GM12891 (cell line): ENCODE data around the gene PFN3.

Experiments
- DNase-seq: peaks from one replicate; pipeline ENCODE4 v3.0.0; 2011; ENCODE audit warnings: low spot score; ENCODE audit not compliant: insufficient read length
- FAIRE-seq: peaks from 2 replicates; lab custom pipeline; 2011; peaks lifted over from hg19 to GRCh38; lab: Jason Lieb, UNC
- PAX5 ChIP-seq: IDR thresholded peaks from 2 replicates; pipeline ENCODE4 v1.6.1; 2011; ENCODE audit warnings: low read length, moderate library complexity, mild to moderate bottlenecking; ENCODE audit not compliant: insufficient read depth, severe bottlenecking
- POLR2A ChIP-seq: IDR thresholded peaks from 2 replicates; pipeline ENCODE4 v1.6.1; 2011; ENCODE audit warnings: low read depth, low read length, control low read depth
- POLR2AphosphoS5 ChIP-seq: IDR thresholded peaks from 2 replicates; pipeline ENCODE4 v1.6.1; 2011; ENCODE audit warnings: low read depth, low read length, control low read depth
- POU2F2 ChIP-seq: IDR thresholded peaks from 2 replicates; pipeline ENCODE4 v1.6.1; 2011; ENCODE audit warnings: low read depth, mild to moderate bottlenecking, control low read depth, low read length, moderate library complexity
- SPI1 ChIP-seq: IDR thresholded peaks from 2 replicates; pipeline ENCODE4 v1.6.1; 2011; ENCODE audit warnings: low read depth, low read length, control low read depth
- TAF1 ChIP-seq: IDR thresholded peaks from 2 replicates; pipeline ENCODE4 v1.6.1; 2011; ENCODE audit warnings: low read depth, low read length, control low read depth

PFN3 gene

GRCh38 chr5:177359860-177360259, 40.6 kb downstream of the PFN3 start:
- TF ChIP-seq PAX5 (no peak), POLR2A (no peak), TAF1 (no peak), POLR2AphosphoS5 (no peak), SPI1 (no peak), POU2F2 (no peak)
- FAIRE-seq (peak; percentile 51), DNase-seq (no peak)

- DNase-seq (no peak), FAIRE-seq (no peak)
- TF ChIP-seq TAF1, result no peak
- no peak for TF ChIP-seq POLR2A
- no peak for TF ChIP-seq PAX5
- TF ChIP-seq SPI1, result no peak
- no peak for TF ChIP-seq POLR2AphosphoS5
- TF ChIP-seq POU2F2, result no peak
Measured at GRCh38 chr5:177359451-177359851, 41.0 kb downstream of the PFN3 start.

GRCh38 chr5:177358370-177358819, 42.1 kb downstream of the PFN3 start:
- no peak for FAIRE-seq
- TF ChIP-seq SPI1 (no peak), POLR2A (no peak), POLR2AphosphoS5 (no peak), TAF1 (no peak), PAX5 (no peak), POU2F2 (no peak)
- DNase-seq, result no peak

- DNase-seq (peak; percentile 87), FAIRE-seq (peak; percentile 99)
- TF ChIP-seq POU2F2 (no peak), POLR2A (peak; percentile 80), POLR2AphosphoS5 (peak; percentile 71), PAX5 (no peak), SPI1 (peak; percentile 96), TAF1 (0 out of 2 replicates have a peak, but pooled peaks have one; percentile 33)
Measured at GRCh38 chr5:177357459-177358351, 42.8 kb downstream of the PFN3 start, which contains the start of gene RGS14. Gene RGS14 (plus strand): TSS chr5:177357924. CDS start chr5:177358025, 101 bp downstream.

GRCh38 chr5:177357146-177357458, 43.4 kb downstream of the PFN3 start:
- FAIRE-seq (no peak), DNase-seq (no peak)
- TF ChIP-seq TAF1 (no peak), POU2F2 (no peak), POLR2A (no peak), SPI1 (no peak), PAX5 (no peak), POLR2AphosphoS5 (no peak)

- DNase-seq, result no peak
- TF ChIP-seq POLR2A (no peak), PAX5 (no peak), POLR2AphosphoS5 (no peak), POU2F2 (no peak), TAF1 (no peak), SPI1 (no peak)
- FAIRE-seq, result no peak
Measured at GRCh38 chr5:177356746-177357145, 43.7 kb downstream of the PFN3 start.

GRCh38 chr5:177355868-177356168, 44.6 kb downstream of the PFN3 start:
- DNase-seq (no peak), FAIRE-seq (peak; percentile 13)
- TF ChIP-seq SPI1, result no peak
- TF ChIP-seq POLR2AphosphoS5, result no peak
- TF ChIP-seq POLR2A, result no peak
- no peak for TF ChIP-seq PAX5
- TF ChIP-seq POU2F2, result no peak
- TF ChIP-seq TAF1, result no peak

GRCh38 chr5:177355162-177355867, 45.1 kb downstream of the PFN3 start:
- TF ChIP-seq POLR2A (no peak), PAX5 (no peak), TAF1 (no peak), SPI1 (no peak), POLR2AphosphoS5 (no peak), POU2F2 (no peak)
- no peak for FAIRE-seq
- DNase-seq, result no peak

- no peak for DNase-seq
- no peak for FAIRE-seq
- no peak for TF ChIP-seq TAF1
- no peak for TF ChIP-seq PAX5
- TF ChIP-seq SPI1, result no peak
- no peak for TF ChIP-seq POLR2AphosphoS5
- no peak for TF ChIP-seq POU2F2
- TF ChIP-seq POLR2A, result no peak
Measured at GRCh38 chr5:177354711-177355110, 45.8 kb downstream of the PFN3 start.
